IPS DF 19.7 (cell line): Measurements from ENCODE around the gene ATP11A.
"Not testable (repeated sequence)": the region's sequence is repeated elsewhere in the genome, so short reads cannot be mapped to it uniquely, and the experiment has no call there.

Experiments used
- DNase-seq: peaks from one replicate; pipeline ENCODE4 v3.0.0-alpha.2; 2013; ENCODE audit warnings: low read depth, low spot score

The ATP11A gene

DNA sequence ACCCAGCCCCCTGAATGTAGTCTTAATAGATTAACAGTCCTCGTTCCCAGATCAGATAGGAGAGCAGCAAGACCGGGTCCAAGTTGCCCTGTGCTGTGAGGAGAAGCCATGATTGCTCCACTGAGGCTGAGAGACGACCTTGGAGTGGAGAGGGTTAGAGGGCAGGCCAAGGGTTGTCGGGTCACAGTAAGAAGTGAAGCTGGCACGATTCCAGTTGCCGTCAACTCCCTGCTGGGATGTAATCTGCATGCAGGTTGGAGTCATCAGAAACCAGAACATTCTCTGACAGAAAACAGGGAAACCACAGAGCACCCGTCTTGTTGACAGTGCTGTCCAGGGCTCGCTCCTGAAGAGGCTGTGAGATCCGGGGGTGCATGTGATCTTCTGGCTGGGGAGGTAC is 19.0 kb upstream of the ATP11A start:
- DNase-seq = no peak

DNA sequence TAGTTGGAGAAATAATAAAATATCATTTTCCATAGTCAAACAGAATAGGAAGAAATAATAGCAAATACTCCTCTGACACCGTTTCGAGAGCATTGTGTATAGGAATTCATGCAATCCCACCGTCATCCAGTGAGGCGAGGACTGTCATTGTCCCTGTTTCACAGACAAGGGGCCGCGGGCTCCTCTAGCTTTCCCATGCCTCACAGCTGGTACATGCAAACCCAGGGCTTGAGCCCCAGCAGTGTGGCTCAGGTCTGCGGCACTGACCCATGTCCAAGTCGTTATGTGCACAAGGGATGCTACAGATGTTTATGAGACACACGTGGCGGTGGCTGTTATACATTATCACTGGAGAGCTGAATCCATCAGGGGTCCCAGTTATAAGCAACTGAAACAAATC is 18.5 kb upstream of the ATP11A start:
- no peak for DNase-seq

DNA sequence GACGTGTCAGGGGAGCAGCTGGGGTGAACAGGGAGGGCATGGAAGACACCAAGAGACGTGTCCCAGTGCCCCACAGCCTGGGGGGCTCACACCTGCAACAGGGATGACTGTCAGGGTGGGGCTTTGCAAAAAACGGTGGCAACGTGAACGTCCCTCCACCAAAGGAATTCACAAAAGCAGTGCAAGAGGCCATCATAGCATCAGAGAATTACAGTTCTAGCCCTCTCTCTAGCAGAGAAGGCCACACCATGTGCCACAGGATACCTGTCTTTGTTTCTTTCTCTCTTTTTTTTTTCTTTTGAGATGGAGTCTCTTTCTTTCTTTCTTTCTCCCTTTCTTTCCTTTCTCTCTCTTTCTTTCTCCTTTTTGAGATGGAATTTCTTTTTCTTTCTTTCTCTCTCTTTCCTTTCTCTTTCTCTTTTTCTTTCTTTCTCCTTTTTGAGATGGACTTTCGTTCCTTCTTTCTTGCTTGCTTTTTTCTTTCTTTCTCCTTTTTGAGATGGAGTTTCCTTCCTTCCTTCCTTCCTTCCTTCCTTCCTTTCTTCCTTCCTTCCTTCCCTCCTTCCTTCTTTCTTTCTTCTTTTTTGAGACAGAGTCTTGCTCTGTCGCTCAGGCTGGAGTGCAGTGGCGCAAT is 17.1 kb upstream of the ATP11A start:
- DNase-seq = no peak

DNA sequence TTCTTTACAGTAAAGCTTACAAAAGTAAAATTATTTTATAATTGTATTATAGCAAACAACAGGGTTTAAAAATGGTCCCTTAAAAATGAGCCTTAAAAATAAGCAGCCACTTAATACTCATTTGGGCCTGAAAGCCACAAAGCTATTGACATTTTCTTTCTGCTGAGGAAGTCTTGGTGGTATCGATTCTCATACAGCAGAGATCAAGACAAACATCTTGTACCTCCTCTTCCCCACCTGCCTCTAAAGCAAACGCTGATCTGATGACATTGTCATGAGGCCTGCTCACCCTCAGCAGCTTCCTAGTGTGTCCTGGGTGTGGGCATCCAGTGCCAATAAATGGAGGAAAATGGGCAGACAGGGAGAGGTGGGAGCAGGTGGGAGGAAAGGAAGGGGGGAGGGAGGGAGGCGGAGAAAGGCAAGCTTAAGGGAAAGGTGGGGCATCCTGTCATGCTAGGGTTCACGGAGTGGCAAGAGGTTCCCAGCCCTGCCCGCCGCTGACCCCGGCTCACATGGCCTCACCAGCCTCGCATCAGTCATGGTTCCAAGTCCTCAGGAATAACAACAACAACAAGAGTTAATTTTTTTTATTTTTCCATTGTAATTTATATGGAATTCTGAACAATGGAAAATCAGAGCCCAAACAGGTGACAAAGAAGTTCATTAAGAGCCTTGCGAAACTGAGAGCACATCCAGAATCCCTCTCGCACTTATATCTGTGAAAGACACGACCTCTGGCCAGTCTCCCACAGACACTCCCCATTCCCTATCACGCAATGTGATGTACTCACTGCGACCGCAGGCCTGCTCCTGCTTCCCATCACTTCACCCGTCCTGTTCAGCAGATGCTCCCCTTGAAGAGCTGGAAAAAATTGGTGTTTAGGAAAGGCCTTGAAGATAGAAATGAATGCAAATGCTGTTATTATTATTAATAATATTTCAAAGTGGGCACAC is 15.1 kb upstream of the ATP11A start:
- no peak for DNase-seq

DNA sequence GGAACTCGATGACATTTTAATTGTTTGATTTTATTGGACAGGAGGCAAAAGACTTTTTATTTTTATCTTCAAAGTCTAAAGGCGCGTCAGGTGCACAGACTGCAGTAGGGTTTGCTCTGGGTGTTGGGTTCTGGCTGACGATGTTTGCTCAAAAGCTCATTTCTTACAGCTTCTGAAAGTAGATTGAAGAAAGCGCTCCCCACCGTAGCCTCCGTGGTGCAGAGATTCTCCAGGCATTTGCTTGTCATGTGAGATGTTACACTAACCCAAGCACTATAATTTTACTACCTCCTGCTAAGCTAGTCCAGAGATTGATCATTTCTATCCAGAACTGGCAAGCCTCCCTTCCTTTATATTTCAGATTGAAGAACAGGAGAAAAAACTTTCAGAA is 14.5 kb upstream of the ATP11A start:
- DNase-seq = no peak

DNA sequence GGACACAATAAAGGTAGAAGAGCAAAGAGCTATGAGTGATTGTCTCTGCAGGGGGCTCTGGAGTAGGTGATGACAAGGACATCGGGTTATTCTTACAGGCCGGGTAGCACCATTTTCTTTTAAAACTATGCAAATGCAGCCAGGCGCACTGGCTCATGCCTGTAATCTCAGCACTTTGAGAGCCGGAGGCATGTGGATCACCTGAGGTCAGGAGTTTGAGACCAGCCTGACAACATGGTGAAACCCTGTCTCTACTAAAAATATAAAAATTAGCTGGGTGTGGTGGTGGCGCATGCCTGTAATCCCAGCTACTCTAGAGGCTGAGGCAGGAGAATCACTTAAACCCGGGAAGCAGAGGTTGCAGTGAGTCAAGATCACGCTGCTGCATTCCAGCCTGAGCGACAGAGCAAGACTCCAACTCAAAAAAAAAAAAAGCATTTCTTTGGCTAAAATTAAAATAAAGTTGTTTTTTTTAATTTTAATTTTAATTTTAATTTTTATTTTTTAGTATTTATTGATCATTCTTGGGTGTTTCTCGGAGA is 12.3 kb upstream of the ATP11A start:
- DNase-seq = not testable (repeated sequence)

DNA sequence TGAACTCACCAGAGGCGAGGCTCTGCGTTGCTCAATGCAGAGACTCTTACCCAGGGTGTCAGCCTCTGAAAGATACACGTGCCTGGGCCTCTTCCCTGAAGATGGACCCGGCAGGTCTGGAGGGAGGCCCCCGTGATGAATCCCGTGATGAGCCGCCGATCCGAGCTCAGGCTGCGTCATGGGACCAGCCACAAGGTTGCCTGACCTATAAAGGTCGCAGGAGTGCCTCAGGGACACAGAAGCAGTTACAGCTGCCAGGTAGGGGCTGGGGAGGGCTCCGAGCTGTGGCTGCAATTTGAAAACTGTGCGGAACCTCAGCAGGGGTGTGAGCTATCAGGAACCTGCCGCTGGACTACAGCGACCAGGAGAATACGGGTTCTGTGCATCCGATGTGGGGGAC is 10.5 kb upstream of the ATP11A start:
- DNase-seq = no peak

DNA sequence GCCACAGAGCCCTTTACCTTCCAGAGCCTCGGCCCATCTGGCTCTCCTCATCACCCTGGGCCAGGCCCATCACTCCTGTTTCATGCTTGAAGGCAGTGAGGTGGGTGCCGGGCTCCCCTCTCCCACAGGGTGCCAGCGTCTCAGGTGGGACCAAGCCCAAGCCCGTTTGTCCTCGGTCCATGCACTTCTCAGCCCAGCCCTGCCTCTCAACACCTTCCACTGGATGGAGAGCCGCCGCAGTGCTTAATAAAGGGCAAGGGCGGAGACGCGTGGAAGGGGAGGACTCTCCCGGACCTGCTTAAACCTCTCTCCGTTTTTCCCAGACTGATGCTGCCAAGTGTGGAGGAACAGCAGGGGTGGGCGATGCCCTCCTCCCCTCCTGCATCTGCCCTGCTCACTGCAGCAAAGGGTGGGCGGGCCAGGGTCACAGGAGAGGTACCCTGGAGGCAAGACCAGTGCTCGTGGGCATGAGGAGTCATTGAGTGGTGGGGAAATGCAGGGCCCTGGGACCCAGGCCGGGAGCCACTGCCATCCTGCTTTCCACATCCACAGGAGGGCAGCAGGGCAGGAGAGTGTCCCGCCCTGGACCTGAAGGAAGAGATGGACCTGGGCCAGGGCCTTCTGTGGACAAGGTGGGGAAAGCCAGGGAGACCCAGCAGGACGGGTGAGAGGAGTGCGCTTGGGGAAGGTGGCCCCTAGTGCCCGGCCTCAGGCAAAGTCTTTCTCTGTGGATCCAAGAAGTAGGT is 9.7 kb upstream of the ATP11A start:
- DNase-seq = no peak

DNA sequence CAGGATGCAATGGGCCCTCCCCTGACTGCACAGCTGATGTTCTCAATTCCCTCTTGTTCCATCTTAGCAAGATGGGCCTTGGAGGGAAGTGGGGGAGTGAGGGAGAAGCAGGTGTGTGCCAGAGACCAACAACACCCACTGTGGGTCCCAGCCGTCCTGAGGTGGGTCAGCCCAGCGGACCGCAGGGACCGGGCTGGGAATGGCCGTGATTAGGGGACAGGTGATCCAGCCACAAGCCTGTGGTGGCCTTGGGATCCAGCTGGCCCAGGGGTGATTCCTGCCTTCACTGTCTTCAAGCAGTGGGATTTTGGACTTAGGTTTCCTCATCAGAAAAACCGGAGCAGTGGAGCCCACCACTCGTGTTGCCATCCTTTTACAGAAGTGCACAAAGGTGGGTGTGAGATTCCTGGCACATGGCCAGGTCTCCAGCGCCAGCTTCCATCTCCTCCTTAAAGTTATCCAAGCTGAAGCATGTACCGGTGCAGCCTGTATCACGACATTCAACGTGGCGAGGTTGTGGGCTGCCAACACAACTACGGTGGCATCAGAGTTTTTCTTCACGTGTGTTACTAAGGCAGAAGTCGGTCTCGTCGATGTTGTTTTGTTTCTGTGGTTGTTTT is 9.0 kb upstream of the ATP11A start:
- DNase-seq = no peak

DNA sequence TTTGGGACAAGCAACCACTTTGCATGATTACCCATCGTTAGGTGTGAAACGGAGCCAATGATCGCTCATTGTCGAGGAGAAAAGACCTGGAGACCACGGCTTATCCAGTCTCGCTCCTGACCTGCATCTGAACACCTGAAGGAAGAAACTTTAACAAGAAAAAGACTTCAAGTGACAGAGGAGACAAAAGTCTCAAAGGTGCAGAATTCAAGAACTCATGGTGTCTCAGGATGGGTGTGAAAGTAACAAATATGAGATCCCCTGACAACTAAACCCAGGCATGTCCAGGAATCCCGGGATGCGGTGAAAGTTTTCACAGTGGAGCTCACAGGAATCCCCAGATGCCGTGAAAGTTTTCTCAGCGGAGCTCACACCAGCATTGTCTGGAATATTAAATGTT is 6.3 kb upstream of the ATP11A start:
- no peak for DNase-seq

DNA sequence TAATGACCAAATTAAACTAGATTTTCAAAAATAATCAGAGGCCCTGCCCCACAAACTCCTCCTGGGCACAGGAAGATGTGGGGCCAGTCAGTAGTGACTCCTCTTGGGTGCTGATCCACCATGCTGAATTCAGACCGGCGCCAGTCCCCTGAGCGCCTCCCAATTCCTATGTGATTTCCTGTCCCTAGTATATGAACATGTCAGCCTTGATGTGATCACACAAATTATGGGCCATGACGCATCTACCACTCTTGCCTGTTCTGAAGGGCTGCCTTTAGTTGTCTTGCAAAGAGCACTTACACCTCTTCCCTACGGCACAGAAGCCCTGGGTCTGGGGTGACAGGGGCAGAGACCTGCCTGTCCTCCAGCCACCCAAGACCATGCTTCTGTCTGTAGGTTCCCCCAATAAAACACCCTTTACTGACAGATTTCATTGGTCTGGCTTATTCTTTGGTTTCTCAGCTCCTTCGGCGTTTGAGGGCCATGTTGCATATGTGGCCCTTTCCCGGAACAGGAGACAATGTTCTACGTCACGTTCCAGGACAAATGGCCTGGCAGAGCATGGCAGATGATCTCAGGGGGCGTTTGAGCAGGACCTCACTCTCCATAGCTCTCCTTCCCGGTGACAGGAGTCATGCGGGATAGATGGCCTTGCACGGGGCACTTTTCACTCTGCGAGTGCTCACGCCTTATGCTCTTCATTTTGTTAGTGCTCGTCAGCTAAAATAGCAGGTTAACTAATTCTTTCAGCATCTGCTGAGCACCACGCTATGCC is 5.6 kb upstream of the ATP11A start:
- no peak for DNase-seq

DNA sequence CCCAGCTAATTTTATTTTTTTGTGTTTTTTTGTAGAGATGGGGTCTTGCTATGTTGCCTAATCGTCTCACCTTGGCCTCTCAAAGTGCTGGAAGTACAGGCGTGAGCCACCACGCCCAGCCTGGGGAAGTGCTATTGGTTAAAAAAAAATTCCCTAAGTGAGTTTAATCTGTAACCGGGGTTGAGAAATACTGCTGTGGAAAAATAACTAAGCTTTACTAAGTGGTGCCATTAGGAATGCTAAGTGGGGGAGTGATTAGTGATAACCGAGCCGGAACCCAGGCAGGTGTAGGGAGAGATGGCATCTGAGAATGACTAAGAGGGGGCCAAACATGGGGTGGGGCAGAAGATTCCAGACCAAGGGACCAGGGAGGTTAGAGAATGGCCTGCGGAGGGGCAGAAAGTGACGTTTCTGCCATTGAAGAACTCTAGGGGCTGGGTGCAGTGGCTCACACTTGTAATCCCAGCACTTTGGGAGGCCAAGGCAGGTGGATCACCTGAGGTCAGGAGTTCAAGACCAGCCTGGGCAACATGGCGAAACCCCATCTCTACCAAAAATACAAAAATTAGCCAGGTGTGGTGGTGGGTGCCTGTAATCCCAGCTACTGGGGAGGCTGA is 4.5 kb upstream of the ATP11A start:
- not testable (repeated sequence) for DNase-seq

DNA sequence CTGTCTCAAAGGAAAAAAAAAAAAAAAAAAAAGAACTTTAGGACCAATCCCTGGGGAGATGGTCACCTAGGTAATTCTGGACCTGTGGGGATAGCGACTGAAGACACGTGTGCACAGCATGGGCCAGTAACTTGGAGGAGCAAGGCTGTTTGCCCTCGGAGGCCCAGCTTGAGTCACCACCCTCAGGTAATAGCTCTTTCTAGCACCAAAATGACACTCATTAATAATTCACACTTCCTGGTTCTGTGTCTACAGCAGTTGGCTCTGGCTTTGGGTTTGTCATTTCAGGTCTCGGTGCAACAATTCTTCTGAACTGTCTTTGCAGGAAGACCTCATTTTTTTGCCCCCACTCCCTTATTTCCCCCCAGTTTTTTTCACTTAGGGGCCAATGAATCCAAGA is 3.9 kb upstream of the ATP11A start:
- DNase-seq = no peak

DNA sequence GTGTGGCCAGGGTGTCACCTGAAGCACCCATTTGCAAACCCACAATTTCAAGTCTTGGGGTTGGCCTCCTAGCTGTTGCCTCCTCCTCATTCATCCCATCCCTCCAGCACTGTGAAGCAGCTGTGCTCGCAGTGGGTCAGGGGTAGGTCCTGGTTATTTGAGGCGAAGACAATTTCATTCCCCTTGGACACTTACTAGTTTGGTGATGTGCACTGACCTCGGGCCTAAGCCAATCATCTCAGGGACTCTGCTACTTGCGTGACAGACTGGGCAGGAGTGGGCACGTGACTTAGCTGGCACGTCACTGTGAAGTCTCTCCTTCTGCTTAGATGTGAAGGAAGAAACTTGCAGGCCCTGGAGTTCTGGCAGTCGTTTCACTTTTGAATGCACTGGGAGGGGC is 3.5 kb upstream of the ATP11A start:
- DNase-seq = no peak

DNA sequence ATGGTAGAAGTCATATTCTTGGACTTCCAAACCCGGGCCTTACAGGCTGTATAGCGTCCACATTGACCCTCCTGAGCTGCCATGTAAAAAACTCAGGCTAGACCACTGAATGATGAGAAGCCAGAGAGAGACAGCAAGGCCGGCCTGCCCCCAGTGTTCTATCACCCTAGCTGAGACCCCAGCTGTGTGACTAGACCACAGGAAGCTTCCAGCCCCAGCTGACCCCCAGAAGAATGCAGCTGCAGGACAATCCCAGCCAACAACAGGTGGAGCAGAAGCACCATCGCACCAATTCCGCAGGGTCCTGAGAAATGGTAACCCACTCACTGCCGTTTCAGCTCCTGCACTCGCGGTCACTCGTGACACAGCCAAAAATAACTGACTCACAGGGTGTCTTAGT is 2.9 kb upstream of the ATP11A start:
- DNase-seq = no peak

DNA sequence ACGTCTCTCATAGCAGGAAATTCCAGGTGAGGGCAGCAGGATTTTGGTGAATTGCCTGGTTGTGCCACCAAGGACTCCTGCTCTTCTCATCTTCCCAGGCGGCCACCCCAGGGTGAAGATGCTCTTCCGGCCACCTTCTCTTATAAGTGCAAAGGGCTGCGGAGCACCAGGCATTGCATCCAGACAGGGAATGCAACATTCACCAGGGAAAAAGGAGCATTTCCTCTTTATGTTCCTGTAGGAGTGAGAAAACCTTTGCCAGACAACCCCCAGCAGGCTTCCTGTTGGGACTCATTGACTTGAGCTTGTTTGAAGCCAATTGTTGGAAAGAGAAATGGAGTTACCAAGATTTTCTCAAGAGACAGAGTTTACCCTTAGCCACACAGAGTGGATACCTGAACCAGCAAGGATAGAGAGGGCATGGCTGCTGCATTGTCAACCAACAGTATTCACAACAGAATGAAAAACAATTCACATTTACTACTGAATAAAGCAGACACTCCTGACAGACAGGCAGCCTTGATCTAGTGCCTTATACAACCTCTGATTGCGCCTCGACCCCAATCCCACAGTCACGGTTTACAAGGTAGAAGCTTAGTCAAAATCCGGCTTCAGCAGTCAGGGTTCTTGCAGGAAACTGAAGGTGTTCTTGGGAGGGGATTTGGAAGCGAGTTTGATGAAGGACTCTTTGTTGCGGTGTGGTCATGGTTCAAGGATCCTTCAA is 1.8 kb upstream of the ATP11A start:
- no peak for DNase-seq

DNA sequence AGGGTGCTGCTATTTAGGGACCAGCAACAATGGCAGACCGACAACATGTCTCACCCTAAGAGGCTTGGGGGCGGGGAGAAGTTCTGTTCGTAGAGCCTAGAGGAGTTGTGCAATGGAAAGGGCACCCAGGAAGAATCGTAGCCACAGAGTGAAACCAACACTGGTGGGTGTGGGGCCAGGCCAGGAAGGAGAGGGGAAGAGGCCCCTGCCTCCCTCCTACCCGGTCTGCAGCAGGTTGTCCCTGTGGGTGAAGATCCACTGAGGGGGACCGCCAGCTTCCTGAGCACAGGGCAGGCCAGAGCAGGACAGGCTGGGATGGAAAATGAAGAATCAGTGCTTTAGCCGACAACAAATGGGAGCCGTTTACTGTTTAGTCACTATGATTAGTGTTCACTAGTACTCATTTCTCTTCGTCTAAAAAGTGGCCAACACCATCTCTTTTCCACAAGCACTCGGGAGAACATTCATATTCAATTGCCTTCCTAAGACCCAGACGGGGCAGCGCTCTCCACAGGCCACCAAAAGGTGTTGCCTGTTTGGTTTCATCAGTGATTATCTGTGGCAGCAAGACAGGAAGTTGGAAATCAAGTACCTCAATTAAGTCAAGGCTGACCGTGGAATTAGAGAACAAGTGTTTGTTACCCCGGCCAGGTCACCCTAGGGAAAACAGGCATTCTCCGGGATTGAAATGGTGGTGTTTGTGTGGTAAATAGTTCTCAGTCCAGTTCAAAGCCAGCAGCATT is 1.1 kb upstream of the ATP11A start:
- DNase-seq = no peak

DNA sequence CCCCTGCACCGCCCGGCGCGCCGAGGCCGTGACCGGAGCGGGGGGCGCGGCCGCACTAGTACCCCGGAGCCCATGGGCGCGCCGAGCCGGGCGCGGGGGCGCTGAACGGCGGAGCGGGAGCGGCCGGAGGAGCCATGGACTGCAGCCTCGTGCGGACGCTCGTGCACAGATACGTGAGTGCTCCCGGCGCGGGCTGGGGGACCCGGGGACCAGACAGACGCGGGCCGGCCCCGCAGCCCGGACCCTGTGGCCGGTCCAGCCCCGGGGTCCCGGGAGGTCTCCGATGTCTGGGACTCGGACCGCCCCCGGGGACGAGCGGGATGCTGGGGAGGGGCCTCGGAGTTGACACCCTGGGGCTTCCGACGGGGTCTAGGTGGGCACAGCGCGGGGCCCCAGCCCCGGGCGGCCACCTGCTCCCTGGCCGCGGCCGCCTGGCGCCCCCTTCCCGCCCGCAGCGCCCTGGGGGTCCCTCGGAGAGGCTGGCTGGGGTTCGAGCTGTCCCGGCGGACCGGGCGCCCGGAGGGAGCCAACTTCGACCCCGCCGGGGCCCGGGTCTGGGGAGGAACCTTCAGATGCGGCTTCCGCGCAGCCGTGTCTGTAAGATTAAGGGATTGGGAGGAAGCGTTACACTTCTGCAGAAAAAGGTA is 568 bp downstream of the ATP11A start:
- no peak for DNase-seq

DNA sequence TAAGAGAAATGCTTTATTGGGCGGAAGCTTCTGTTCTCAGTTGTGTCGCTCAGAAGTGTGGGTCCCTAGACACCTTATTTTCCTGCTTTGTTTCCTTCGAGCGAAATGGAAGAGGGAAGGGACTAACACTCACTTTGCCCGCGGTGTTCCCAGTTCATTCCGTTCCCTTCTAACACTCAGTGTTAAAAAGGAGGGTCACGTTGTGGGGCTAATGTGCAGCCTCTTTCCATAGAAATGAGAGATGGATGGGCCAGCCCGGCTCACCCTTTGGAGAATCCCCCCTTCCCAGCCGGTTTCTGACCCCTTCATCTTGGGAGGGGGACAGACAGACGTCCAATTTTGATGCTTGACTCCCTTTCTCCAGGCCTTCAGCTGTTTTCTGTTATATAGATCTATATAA is 2.3 kb downstream of the ATP11A start:
- DNase-seq = no peak
